NCI-H69 (cell line): ENCODE measurements around the gene TMEM259.
"Not testable (repeated sequence)": the region's sequence is repeated elsewhere in the genome, so short reads cannot be mapped to it uniquely, and the experiment has no call there.

ENCODE experiments used
- DNase-seq: peaks from one replicate; lab custom pipeline; 2025; lab: John Stamatoyannopoulos, UW

The TMEM259 gene

DNA sequence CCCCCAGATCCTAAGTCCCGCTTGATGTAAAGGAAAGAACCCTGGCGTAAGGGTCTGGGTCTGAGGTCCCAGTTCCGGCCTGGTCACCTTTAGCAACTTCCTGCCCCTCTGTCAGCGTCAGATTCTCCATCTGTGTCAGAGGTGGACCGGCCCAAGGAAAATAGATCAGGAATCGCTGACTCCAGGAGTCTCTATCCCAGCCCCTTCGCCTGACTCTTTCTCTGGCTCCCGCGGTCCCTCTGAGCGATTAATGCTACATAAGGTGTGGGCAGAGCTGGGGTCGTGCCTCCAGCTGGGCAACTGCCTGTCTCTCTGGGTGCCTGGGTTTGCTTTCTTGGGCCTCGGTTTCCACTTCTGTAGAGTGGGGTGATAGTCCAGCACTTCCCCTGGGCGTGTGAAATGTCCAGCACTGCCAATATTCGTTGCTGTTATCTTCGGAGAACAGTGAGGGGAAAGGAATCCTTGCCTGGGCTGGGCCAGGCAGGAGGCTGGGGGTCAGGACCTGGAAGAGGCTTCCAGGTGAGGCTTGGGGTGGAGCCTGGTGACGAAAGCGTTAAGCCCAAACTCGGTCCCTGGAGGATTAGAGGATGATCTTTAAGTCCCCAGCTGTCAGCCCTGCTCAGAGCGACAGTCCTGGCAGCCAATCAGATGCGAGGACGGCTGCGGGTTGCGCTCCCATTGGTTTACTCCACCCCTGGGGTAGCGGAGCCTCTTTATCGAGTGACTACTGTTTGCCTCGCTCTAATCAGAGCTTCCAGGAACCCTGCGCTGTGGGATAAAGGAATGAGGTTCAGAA lies 19.8 kb upstream of the TMEM259 start:
- DNase-seq: peak; percentile 98

DNA sequence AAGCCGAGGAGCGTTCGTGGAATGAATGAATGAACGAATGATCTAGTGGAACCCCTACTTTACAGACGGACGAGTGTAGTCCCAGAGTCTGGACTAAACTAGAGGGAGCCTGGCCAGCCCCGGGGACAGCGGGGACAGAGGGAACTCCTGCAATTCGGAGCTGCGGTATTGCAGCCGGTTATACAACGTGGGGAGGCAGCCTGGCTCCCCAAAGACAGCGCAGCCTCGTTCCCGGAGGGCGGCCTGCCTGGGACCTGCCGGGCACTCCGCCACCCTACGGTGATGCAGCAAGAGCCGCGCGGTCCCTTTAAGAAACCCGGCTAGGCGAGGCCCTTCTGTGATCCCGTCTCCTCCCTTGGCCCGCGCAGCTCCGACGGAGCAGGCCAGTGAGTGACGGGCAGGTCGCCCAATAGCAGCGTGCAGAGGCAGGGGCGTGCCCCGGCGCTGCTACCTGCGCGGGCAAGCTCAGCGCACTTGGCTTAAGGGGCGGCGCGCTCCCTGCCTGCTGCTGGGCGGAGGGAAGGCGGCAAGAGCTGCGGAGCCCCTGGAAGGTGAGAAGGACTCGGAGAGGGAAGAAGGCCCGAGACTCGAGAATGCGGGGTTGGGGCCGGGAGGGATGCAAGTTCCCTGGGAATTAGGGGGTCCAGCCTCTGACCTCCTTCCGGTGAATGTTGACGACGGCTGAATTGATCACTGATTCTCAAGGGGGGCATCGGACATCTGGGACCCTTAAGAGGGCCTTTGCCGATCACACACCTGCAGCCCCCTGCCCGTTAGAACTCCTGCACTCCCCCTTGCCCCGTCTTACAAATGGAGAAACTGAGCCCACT lies 18.9 kb upstream of the TMEM259 start, which contains the start of gene ABCA7:
Gene ABCA7 (plus strand): TSS at position 462 of the 830 bp plus-strand sequence. CDS start 1,255 bp downstream, outside the sequence.
- peak; percentile 99 for DNase-seq

DNA sequence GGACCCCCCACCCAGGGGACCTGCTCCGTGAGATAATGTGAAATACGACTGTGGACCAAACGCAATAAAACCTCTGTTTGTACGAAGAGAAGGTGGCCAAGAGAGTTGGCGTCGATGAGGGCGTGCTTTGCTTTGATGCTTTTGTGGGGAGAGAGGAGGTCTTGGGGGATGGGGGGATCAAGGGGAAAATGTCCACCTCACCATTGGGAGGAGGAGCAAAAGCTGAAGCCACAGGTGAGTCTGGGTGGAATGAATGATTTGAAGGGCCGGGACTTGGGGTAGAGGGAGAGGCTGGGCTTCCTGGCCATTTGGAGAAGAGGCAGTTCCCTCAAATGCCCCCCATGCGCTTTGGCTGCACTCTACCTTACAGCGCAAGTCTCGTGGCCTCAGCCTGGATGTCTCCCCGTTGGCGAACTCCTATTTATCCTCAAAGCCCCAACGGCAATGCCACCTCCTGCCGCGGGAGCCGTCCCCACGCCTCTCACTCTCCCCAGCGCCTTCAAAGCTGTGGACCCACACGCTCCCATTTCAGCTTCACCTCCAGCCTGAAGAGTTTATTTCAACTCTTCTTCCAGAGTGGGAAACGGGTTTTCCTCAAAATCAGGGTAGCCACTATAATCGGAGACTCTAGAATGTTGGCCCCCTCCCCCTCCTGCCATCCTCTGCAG lies 18.2 kb upstream of the TMEM259 start:
- DNase-seq: peak; percentile 46

DNA sequence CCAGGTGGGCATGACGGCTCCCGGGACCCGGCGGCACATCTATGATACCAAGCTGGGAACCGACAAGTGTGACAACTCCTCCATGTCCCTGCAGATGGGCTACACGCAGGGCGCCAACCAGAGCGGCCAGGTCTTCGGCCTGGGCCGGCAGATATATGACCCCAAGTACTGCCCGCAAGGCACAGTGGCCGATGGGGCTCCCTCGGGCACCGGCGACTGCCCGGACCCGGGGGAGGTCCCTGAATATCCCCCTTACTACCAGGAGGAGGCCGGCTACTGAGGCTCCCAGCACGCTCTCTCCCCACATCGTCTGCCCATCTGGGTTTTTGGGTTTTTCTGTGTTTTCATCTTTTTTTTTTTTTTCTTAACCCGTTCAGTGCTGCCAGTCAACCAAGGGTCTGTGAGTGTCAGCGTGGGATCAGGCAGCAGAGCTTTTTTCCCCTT lies 16.7 kb upstream of the TMEM259 start:
- DNase-seq: no peak

DNA sequence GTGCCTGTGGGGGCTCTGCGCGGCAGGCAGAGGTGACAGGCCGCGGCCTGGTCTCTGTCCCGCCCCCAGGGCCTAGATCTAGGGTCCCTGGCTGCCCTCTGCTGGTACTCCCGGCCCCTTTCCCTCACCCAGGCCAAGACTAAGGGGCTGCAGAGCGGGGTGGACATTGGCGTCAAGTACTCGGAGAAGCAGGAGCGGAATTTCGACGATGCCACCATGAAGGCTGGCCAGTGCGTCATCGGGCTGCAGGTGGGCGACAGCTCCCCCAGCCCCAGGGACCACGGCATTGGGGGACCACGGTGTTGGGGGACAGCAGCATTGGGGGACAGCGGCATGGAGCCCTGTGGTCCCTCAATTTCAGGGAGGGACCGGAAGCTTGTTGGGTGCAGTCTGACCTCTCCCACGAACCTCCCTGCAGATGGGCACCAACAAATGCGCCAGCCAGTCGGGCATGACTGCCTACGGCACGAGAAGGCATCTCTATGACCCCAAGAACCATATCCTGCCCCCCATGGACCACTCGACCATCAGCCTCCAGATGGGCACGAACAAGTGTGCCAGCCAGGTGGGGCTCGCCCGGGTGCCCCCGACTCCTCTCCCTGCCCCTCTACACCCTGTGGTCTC lies 15.2 kb upstream of the TMEM259 start:
- DNase-seq: no peak

DNA sequence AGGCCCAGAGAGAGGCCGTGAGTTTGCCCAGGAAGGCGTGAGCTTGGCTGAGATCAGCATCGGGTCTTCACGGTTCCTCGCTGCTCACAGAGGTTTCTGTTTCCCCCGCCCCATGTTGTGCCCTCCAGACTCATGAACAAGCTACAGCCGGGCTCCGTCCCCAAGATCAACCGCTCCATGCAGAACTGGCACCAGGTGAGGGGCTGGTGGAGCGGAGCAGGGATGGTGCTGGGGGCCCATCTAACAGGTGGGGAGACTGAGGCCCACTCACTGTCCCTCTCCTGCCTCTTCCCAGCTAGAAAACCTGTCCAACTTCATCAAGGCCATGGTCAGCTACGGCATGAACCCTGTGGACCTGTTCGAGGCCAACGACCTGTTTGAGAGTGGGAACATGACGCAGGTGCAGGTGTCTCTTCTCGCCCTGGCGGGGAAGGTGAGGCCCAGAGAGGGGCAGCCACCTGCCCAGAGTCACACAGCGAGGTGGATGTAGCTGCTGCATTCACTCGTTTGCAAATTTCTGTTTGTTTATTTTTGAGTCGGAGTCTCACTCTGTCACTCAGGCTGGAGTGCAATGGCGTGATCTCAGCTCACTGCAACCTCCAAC lies 11.4 kb upstream of the TMEM259 start:
- DNase-seq: no peak

DNA sequence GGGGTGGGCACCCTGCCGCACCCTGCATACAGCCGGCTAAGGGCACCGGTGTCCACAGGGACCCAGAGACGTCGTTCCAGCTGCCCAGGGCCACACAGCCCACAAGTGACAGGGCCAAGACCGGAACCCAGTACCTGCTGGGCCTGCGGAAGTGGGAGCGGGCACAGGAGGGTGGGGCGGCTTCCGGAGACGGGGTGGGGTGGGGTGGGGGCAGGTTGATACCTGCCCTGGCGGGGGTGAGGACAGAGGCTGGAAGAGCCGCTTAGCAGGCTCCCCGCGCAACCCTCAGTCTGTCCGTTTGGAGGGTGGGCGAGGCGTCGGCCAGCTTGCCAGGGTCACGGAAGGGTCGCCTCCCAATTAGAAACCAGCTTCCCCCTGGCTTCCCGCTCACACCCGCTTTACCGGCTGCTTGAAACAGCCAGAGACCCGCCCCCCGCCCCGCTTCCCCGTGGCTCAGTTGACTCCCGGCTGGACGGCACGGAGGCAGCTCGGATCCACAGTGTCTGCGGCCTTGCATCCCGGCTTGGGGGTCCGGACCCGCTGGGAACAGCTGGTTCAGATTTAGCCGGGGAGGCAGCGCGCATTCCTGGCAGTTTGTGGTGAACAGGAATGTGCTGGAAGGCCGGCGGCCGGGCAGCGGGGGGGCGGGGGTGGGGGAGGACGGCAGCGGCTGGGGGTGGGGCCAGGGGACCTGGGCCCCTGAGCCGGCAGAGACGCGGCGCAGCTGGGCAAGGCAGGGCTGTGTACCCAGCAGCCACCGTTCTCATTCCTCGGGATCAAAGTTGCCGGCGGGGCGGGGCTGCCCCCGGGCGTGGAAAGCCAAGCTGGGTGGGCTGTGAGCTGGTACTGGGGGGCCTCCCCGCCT lies 7.4 kb upstream of the TMEM259 start:
- peak; percentile 85 for DNase-seq

DNA sequence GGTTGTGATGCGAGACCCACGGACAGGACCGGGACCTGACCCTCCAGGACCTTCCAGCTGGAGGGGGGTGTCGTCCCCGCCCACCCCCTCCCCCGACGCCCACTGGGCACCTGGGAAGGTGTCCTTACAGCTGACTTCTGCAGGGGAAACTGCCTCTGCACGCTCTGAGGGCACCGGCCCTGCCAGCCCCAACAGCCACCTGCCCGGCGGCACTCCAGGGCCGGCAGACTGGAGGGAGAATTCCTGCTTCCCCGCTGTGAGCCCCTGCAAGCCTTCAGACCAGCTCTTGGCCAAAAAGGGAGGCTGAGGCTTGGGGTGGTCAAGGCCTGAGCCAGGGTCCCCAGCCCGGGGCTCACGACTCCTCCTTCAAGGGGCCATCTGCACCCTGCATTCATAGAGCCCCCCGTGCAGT lies 6.7 kb upstream of the TMEM259 start:
- peak; percentile 60 for DNase-seq

DNA sequence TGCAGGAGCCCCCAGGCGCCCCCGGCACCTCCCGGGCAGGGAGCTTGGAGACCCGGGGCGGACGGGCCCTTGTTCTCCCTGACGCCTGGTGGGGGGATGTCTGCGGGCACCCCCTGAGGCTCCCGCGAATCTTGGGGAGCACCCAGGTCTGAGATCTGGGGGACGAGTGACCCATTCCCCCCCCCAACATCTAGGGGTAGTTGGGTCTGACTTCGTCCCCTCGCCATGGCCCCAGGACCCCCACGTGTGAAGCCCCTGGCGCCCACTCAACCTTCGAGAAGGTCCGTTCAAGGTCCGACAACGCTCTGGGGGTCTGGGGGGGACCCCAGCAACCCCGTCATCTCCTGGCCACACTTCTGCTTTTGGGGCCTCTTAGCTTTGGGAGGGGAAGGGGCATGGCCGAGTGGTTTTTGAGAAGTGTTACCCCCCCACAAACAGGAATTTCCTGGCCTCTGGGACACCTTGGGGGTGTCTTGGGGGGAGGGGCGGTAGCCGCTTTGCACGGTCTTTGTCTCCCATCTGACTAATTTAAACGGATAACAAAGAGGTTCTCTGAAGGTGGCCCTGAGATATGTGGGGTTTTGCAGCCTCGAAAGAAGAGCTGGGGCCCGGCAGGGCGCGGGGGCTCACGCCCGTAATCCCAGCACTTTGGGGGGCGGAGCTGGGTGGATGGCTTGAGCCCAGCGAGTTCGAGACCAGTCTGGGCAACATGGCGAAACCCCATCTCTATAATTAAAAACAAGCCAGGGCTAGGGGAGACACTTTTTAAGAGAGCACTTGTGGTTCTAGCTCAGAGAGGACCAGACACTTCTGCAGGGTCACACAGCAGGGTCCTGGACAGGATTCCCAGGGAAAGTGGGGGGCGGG lies 6.1 kb upstream of the TMEM259 start:
- DNase-seq: peak; percentile 51

DNA sequence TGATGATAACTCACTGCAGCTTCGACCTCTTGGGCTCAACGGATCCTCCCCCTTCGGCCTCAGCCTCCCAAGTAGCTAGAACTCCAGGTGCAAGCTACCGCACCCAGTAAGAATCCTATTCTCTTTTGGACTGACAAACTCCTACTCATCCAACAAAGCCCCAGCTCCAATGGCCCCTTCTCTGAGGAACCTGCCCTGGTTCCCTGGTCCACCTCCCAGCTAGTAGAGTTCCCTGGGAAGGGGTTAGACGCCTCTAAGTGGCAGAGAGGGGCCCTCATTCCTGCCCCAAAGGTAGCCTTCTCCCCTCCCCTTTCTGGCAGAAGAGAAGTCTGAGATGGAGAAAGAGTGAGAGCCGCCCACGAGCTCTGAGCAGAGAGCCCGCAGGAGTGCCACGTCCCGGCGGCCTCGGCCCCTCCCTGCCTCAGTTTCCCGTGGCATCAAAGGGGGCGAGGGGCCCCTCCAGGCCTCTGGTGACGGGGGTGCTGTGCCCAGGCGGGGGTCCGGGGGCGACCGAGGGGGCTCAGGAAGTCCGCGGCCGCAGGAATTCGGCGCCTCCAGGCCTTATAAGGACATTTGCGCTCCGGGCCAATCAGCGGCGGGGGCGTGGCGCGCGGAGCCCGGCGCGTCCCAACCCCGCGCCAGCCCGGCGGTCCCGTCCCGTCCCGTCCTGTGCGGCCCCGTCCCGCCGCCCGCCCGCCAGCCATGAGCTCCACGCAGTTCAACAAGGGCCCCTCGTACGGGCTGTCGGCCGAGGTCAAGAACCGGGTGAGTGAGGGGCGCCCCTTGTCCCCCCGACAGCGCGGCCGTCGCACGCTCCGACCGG lies 5.2 kb upstream of the TMEM259 start, which contains the start of gene CNN2:
Gene CNN2 (plus strand): TSS at position 649 of the 823 bp plus-strand sequence. CDS start 54 bp downstream, at position 703.
- DNase-seq: peak; percentile 72

DNA sequence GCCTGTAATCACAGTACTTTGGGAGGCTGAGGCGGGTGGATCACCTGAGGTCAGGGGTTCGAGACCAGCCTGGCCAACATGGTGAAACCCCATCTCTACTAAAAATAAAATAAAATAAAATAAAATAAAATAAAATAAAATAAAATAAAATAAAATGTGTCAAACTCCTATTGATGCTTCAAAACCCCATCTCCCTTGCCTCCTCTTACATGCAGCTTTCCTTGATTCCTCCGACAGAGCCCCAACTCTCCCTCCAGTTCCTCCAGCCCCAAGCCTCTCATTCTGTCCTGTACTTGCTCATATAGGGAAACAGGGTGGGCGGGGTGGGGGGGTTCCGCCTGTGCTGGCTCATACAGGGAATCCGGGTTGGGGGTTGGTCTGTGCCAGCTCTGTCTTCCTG lies 4.2 kb upstream of the TMEM259 start:
- DNase-seq: not testable (repeated sequence)

DNA sequence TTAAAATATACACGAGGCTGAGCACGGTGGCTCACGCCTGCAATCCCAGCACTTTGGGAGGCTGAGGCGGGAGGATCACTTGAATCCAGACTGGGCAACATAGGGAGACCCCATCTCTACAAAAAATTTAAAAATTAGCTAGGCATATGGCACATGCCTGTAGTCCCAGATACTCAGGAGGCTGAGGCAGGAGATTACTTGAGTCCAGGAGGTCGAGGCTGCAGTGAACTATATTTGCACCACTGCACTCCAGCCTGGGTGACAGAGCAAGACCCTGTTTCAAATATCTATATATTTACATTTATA lies 2.9 kb upstream of the TMEM259 start:
- not testable (repeated sequence) for DNase-seq

DNA sequence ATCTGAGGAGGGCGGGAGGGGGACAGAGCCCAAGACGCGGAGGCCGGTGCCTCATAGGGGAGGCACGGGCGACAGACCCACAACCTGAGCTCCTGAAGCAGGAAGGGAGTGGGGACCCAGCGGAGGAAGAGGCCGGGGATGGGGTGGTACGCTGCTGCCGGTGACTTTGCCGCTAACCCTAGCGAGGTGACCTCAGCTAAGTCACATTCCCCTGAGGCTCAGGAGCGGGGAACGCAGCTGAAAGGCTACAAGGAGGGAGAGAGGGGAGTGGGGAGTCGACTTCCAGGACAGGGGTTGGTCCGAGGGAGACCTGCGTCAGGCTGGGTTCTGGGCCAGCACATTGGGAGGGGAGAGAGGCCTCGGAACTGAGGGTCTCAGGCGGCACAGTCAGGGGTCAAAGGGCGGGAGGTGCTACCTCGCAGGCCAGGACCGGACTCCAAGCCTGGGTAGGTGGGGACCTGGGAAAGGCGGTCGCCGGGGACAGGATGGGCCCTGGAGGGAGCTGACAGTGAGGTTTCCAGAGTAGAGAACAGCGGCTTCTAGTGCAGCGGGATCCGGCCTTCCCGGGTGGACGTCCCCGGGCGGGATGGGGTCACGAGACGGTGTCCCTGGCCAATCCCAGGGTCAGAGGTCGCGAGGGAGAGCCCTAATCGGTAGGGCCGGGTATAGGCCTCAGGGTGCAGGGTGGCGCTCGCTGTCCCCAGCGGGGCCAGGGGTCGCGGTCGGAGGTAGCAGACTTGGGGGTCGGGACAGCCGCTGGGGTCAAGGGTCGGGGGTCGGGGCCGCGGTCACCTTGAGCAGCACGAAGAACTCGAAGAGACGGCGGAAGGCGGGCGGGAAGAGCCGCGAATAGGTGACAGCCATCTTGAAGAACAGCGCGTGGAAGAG lies 699 bp downstream of the TMEM259 start:
- DNase-seq: peak; percentile 40

DNA sequence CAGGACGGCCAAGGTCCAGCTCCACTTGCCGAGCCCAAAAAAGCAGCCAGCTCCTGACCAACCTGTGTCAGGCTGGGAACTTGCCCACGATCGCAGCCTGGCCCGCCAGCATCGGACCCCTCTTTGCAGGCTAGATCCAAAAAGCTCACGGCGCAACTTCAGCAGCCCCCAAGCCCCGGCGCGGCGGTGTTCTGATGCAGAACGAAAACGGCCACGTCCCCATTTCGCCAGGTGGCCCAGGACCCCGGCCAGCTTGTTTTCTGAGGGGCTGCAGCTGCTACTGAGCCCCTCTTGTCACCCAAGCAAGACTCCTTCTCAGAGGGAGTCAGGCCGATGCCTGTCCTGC lies 1.3 kb downstream of the TMEM259 start:
- DNase-seq: no peak

DNA sequence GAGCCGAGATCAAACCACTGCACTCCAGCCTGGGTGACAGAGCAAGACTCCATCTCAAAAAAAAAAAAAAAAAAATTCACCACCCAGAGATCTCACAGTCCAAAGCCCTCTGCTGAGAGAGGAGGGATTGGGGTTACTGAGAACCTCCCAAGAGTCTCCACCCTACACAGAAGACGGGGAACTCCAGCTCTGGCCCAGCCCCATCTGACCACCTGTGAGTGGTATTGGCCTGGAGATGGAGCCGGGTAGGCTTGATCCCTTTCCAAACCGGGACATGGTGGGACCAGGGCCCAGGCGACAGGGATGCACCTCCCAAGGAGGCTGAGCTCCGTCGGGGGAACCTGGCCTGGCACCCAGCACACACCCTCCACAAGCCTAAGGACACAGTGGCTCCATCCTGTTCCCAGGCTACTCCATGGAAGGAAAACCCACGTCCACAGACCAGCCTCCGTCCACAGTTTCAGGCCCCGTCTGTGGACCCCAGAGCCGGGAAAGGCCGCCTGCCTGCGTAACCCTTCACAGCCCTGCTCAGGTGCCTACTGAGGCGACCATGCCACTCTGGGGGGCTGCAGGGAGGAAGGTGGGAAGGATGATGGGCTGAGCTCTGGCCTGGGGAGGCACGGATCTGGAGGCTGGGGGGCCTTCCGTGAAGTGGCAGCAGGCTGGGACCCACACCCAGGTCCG lies 1.8 kb downstream of the TMEM259 start:
- DNase-seq: no peak

DNA sequence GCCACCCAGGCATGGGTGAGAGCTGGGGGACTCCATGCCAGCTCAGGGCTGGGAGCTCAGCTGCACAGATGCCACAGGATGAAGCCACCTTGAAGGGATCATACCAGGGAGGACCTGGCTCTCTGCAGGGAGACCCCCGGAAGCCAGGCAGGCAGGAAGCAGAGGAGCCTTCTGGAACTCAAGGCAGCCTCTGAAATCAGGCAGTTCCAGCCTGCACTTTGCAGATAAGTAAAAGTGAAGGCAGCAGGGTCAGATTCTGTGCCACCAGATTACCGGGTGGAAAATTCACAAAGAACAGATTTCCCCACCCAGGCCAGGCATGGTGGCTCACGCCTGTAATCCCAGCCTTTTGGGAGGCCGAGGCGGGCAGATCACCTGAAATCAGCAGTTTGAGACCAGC lies 2.5 kb downstream of the TMEM259 start:
- DNase-seq: no peak

DNA sequence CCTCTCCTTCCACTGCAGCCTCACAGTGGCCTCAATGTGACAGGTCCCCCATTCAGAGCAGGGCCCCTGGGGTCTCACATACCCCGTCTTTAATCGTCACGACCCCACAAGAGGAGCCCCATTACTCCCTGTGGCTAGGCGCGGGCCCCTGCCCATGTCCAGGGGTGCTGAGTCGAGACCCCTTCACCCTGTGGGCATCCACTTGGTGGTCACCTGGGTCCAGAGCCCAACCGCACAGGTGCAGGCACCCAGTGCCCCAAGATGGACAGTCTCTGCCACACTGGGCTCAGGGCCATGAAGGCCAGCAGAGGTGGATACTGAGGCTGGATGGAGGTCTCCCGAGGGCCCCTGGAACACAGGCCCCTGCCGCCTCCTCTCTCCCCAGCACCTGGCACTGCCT lies 3.0 kb downstream of the TMEM259 start:
- DNase-seq: no peak
